NCI-H446 (cell line): ENCODE results near the gene FBLN2.
A peak's percentile ranks its signal among the peaks of the same experiment; 100 is the strongest.

Experiments
- DNase-seq, 2 experiments: peaks; one replicate each; lab custom pipeline; 2025; lab: John Stamatoyannopoulos, UW

FBLN2 gene

DNA sequence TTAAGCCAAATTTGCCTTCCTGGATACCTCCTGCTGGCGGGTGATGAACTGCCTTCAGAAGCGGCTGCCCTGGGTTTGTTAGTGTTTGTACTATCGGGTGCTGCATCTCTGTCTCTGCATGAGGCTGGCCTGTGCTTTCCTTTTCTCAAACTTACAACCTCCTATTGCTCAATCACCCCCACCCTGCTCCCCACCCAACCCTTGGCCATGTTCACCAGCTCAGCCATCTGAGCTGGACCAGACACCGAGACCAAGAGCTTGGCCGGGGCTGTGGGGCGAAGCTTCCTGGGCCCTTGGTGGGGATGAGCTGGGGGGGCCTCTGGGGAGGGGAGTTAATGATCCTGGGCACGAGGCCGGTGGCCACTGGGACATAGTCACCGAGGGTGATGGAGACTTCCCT is 16.8 kb upstream of the FBLN2 start:
- no peak for DNase-seq

DNA sequence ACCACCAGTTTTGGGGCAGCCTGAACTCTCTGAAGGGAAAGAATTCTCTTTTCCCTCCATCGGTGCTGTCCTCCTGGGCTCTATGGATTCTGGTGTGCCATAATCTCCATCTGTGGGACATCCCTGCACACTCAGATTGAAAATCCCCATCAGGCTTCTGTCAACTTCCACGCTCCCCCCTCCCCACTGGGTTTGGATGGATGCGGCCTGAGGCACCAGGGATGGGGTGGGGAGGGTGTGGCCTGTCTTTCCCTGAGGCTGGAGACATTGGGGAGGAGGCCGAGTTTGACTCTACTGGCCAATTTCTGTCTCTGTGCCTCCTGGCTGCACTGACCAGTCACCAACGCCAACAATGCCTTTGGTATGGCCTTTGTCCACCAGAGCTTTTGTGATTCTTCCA is 16.3 kb upstream of the FBLN2 start:
- no peak for DNase-seq

DNA sequence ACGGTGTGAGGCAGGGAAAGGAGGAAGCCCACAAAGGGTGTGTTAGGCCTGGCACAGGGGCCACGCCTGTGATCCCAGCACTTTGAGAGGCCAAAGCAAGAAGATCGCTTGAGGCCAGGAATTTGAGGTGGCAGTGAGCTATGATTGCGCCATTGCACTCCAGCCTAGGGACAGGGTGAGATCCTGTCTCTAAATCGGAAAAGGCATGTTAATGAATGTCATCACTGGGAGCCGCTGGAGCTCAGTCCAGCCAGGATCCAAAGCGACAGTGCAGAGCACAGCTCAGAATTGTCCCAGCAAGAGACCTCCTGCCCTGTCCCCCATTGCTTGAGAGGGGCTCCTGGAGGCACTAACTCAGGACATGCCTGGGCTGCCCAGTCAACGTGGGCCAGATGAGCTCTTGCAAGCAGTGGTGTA is 15.0 kb upstream of the FBLN2 start:
- no peak for DNase-seq

DNA sequence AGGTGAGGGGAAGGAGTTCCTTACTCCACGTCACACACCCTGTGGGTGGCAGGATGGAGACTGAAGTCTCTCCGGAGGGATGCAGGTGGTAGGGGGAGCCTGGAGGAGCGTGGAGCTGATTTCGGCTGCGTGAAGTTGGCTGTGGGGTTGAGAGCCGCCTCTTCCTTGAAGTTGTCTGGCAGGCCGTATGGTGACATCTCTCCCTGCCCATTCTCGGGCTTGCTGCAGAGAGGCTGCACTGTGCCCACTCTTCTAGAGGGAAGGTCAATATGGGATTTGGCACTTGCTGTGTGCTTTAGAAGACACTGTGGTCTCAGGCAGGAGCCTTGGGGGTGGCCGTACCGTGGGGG is 13.4 kb upstream of the FBLN2 start:
- DNase-seq, result no peak

DNA sequence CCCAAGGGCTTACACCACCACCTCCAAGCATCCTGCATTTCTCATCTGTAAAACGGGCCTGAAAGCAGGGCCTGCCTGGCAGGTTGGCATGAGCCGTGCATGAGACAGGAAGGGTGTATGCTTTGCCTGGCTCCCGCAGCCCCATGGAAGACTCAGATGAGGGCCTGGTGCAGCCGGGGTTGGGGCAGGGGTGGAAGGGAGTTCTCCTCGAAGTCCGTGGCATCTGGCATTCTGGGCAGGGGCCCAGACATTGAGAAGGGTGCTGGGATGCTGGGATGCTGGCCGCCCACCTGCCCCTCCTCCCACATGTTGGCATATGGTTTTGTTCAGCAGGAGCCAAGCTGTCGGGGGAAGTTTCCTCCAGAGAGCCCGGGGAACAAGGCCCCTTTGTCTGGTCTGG is 13.0 kb upstream of the FBLN2 start:
- DNase-seq, result peak; percentile 58 to 85

DNA sequence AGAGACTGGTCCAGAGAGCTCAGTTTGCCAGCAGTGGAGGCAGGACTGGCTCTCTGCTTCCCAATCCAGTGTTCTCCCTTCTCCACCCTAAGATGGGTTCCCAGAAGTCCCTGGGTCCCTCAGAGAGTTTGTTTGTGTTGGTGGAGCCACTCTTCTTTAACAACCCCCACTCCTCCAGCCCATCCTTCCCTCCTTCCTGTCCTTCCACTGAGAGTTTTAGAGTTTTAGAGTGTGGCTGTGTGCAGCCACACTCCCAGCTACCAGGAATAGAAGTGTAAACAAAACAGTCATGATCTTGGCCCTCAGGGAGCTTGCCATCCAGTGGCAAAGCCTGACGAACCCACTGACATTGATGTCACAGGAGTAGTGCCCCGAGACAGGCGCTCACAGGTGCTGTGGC is 12.5 kb upstream of the FBLN2 start:
- no peak for DNase-seq

DNA sequence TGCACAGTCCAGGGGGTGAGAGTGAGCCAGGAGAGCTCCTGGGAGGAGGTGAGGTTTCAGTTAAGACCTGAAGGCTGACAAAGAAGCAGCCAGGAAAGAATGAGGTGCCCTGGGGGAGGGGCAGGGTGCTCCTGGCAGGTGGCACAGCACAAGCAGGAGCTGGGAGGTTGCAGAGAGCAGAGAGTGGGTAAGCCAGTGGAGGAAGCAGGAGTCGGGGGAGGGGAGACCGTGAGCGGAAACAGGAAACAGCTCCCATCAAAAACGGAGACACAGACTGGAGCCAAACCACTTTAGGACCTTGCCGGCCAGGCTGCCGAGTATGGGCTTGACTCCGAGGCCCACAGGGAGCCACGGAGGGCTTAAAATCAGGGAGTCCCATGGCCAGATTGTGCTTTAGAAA is 12.1 kb upstream of the FBLN2 start:
- no peak for DNase-seq

DNA sequence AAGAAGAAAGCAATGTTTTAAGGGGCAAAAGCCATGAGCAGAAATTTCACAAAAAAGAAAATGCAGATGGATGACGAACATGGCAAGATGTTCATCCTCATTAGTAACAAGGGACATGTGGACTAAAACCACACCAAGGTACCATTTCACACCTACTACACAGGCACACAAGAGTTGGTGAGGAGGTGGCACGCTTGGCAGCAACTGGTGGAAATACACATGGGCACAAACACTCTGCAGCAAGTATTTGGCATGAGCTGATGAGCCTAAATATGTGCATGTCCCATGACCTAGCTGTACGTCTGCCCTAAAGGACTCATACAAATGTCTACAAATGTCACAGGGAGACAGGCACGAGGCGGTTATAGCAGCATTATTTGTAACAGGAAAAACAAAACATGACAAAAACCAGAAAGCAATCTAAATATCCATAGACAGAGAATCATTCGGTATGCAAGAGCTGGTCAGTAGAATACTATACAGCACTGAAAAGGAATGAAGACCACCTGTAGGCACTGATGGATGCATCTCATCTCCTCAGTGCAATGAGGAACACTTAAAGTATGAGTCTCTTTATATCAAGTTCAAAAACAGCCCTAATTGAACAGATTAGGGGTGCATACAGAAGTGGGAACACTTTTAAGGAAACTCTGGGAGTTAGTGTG is 11.5 kb upstream of the FBLN2 start:
- no peak for DNase-seq

DNA sequence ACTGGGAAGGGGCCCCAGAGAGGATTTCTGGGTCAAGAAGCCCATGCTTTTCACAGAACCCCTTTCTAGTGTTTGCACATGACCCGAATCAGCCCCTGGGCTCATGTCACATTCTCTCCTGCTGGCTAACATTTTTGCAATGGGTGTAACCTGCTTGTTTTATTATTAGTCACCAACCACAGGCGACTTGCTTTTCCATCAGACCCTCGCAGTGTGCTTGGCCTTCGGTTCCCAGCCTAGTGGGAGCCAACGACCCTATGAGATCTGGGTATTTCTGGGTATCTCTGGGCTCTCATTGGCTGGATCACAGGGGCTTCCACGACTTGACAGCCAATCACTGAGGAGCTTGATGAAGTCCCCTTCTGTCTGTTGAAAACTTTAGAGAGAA is 11.0 kb upstream of the FBLN2 start:
- no peak for DNase-seq

DNA sequence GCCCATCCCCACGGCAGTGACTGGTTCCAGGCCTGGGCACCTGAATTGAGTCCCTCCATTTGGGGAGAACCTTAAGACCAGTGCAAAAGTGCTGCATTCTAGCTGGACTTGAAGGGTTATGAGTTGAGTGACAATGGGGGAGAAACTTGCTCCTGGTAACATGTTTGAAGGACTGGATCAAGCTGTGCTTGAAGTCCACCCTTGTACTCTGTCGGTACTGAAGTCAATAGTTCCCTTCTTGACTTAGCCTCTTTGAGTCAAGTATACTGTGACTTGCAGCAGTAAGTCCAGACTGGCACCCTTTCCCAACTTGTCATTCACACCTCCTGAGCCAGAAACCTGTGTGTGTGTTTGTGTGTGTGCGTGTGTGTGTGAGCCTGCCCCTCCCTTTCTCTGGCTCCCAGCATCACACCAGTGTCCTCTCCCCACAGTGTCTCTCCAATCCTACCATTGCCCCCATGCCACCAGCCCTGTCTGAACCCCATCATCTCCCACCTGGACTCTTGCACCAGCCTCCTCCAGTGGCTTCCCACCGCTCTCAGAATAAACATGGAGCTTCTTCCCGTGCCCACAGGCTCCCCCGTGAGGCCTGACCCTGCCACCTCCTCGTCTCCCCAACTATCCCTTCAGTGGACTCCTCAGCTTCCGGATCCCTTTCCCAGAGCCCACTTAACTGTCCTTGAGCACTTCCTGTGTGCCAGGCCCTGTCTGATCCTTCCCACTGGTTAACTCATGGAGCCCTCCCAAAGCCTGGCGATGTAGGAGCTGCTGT is 10.2 kb upstream of the FBLN2 start:
- DNase-seq, result no peak

DNA sequence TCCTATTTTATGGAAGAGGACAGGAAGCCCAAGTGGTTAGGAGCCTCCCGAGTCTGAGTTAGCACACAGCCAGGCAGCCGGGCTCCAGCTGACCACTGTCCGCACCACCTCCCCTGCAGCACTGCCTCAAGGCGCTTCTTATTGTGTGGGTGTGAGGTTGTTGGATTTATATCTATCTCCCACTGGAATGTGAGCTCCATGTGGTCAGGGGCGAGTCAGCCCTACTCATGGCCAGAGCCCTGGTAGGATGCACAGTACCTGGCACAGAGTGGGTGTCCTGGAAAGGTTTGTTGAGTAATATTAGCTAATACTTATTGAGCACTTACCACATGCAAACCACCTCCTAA is 9.7 kb upstream of the FBLN2 start:
- no peak for DNase-seq

DNA sequence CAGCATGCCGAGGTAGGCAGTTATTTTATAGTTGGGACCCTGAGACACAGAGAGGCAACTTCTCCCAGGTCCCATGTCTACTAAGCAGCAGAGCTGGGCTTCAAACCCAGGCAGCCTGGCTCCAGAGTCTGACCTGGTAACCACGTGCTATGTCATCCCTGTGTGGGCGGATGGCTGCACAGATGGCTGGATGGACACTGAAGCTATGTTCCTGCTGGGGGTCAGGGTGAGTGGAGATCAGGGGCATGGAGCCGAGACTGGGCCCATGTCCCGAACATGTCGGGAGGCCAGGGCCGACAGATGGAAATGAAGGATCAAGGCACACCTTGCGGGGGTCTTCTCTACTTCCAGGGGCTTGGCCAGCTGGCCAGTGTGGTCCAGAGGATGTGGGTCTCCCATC is 9.3 kb upstream of the FBLN2 start:
- DNase-seq, result no peak

DNA sequence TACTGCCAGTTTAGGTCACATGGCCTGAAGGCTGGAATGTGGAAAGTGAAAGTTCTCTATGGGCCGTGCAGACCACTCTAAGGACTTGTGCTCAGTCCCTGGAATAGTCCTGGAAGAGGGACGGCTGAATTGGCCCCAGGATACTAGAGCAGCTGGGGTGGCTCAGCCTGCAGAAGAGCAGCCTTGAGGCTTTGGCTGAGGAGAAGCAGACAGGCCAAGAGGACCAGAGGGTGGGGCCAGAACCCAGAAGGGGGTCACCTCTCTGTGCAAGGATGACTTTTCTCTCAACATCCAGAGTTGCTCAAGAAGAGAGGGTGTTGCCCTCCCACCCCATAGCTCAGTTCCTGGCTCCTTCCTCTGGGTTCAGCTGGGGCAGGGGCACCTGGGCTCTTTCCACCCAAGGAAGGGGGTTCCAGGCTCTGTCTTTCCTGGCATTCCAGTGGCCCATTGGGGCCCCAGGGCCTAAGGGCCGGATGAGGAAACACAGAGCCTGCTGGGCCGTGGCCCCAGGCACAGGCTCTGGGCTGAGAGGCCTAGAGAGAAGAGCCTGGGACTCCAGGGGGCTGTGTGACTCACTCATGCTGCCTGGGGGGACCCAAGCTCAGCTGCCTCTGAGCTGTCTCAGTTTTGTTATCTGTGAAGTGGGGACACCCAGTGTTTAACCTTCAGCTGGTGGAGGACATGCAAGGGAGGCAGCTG is 8.5 kb upstream of the FBLN2 start:
- no peak for DNase-seq

DNA sequence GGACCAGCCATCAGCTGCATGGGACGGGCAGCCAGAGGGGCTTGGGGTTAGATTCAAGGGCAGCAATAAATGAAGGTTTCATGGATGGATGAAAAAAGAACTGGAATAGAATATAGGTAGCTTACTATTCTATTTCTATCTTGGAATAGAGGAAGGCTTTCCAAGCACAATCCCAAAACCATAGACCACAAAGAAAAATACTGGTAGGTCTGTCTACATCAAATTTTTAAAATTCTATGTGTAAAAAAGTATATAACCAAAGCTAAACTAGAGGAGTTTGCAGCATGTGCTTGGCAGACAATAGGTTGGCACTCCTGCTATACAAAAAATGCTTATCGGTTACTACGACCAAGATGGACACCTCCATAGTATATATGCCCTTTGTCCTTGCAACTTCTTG is 7.2 kb upstream of the FBLN2 start:
- DNase-seq, result no peak

DNA sequence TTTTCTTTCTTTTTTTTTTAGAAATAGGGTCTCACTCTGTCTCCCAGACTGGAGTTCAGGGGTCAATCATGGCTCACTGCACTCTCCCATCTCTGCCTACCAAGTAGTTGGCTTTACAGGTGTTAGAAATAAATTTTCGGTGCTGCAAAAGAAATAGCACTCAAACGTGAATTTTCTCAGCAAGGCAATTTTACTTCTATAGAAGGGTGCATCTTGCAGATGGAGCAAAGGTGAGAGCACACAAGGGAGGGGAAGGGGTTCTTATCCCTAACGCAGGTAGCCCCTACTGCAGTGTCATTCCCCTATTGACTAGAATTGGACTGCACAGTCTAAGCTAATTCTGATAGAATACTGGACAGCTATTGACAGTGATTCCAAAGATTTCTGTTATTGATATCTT is 6.8 kb upstream of the FBLN2 start:
- DNase-seq, result no peak

DNA sequence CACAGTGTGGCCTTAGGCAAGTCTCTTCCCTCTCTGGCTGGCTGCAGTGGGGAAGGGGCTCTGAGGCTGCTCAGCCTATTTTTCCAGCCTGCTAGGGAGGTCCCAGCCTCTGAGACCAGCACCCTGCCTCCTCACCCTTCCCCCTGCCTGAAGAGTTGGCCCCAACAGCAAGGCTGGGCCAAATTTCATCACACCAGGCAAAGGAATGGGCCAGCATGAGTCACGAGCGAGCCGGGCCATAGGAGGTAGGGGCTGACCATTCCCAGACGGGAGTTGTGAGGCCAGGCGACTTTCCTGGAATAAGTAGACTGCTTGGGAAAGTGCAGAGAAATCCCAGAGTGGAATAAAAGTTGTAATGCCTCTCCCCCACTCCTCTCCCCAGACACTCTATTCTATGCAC is 5.7 kb upstream of the FBLN2 start:
- DNase-seq, result no peak

DNA sequence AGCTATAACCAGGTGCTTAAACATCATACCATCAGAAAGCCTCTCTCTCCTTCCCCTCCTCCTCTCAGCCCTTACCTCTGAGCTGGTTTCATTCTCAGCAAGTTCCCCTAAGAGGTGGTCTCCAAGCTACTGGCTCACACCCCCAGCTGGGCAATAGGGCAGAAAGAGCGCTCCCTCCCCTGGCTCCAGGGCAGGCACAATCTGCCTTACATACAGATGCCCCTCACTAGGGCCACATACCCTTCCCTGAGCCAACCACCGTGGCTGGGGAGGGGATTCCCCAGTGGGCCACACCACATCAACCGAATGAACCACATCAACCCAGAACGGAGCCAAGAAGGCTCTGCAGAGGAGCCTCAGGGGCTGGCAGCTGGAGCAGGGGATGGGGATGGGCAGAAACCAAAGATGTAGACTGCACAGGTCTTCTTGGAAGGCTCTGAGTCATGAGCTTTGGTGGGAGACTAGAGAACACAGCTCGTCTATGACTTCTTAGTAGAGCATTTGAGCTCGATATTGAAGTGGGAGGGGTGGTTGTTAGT is 4.6 kb upstream of the FBLN2 start:
- no peak for DNase-seq

DNA sequence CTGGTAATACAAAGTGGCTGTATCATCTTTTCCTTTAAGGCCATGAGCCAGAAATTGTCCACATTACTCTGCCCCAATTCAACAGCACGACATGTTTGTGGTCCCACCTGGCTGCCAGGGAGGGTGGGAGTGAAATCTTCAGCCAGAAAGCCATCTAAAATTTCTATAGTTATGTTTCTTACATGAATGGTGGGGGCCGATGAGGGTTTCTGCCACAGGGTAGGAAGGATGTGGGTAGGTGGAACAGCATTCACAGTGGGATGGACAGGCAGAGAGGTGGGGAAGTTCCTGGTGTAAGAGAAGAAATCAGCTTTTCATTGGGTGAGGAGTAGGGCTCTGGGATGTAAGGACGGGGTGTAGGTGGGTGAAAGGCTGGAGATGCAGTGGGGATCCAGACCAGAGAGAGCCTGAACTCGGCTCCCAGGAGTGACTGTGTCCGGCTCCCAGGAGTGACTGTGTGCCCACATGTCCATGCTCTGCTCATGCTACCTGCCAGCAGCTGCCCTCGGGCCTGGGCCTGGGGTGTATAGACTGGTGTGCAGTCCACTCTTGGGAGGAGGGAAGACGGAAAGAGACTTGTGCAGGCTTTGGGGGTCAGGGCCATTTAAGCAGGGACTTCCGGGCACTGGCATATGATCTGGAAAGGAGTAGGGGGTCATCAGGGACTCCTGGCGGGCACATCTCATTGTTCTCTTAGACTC is 3.8 kb upstream of the FBLN2 start:
- no peak for DNase-seq

DNA sequence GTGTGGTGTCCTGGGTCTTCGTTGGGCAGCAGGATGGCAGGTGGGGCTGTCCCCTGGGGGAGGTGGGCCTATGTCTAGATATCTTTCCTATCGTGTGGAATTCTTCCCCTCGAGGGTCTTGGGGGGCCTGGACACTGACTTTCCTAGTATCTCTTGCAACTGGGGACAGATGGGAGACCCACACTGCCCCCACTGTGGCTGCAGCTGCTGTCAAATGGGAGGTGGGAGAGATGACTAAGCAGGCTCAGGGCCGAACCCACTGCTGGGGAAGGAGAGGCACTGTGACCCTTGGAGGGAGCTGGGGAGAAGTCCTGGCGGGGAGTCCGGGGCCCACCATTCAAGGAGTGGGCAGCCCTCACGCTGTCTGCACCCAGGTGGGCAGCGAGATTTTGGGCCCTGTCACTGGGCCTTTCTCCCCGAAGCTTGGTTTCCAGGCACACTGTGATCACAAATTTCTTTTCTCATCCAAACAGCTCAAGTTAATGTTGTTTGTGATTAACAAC is 2.9 kb upstream of the FBLN2 start:
- DNase-seq, result no peak

DNA sequence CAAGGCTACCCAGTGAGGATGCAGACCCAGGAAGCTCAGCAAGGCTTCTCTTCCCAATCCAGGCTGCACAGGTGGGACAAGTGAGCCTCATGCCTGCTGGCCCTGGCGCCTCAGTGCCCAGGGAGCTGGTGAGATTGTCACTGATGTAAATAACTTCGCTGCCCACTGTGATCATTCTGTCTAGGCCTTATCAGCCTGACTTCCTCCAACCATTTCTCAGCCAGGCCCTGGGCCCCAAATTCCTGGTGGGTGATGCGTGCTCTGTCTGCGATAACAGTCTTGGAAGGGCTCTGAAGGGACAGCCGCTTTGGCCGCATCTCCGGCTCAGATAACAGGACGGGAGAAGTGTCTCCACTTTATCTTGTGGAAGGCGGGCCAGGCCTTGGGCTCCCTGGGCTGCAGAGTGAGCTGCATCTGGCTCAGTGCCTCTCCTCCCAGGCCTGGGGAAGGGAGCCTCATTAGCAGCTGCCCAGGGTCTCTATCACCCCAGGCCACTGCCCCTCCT is 2.2 kb upstream of the FBLN2 start:
- no peak for DNase-seq

DNA sequence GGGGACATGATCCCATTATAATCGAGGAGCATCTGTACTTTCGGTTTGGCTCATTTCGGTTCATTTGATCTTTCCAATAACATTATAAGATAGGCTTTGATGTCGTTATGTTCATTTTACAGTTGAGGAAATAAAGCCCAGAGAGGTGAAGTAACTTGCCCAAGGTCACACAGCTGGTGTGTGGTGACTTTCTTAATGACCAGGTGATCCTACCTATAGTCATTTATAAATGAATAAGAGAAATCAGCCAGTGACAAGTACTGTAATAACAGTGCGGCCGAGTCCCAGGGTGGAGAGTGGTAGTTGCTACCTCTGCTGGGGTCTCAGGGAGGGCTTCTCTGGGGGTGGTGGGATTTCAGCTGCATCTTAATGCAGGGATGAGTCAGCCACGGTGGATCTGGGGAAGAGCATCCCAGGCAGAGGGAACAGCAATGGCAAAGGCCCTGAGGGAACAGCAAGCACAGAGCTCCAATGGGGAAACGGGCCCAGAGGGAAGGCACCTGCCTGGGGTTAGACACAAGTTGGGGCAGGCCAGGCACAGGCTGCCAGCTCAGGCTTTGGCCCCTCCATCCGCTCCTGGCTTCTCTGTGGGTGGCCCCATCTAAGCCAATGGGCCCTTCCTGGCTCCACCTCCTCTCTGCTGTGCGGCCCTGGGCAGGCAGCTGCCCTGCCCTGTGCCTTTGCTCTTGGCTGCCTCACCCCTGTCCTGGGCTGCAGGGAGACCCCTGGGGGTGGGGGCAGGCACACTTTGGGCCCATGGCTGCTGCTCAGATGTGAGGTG is 1.1 kb upstream of the FBLN2 start:
- no peak for DNase-seq
